Testis (tissue), 3 donors: ENCODE data around the gene PRR36. TPM values are rescaled to one million over a fixed set of nuclear protein-coding genes. Genes with fewer than 3 reads are reported as not detected.
"Not testable (repeated sequence)": the region's sequence is repeated elsewhere in the genome, so short reads cannot be mapped to it uniquely, and the experiment has no call there.

Experiments used
- DNase-seq: peaks from one replicate; pipeline ENCODE4 v3.0.0-alpha.2; 2019
- H3K27ac ChIP-seq, 2 donors: fragments of 200-600 bp; sonication (generic); one replicate each; pipeline ENCODE4 v1.5.1; 2019
- H3K27me3 ChIP-seq: fragments of 200-600 bp; sonication (generic); one replicate; pipeline ENCODE4 v1.5.1; 2019
- H3K36me3 ChIP-seq: fragments of 200-600 bp; sonication (generic); one replicate; pipeline ENCODE4 v1.5.1; 2017; ENCODE audit warnings: low read depth; ENCODE audit errors: missing control alignments
- H3K4me1 ChIP-seq: fragments of 200-600 bp; sonication (generic); one replicate; pipeline ENCODE4 v1.5.1; 2019
- H3K4me3 ChIP-seq, 2 donors: fragments of 200-600 bp; sonication (generic); one replicate each; pipeline ENCODE4 v1.5.1; 2017 to 2019
- H3K9me3 ChIP-seq: fragments of 200-600 bp; sonication (generic); one replicate; pipeline ENCODE4 v1.5.1; 2017
- CTCF ChIP-seq, 3 experiments: fragments of 450-650 bp in 2 of 3; fragments of 200-600 bp in 1 of 3; sonication (generic) in 1 of 3; IDR thresholded peaks; one replicate each; pipeline ENCODE4 v1.5.1; 2016 to 2019; ENCODE audit warnings: antibody characterized with exemption in 3 of 3, mild to moderate bottlenecking in 2 of 3, moderate library complexity in 1 of 3
- POLR2A ChIP-seq: fragments of 450-650 bp; IDR thresholded peaks from one replicate; pipeline ENCODE4 v1.6.1; 2017; ENCODE audit warnings: antibody characterized with exemption, mild to moderate bottlenecking, moderate library complexity
- WGBS, 2 donors: methylation state at CpG; one replicate each; pipeline ENCODE4 v1.1.5; 2018; 5-methylcytosine and 5-hydroxymethylcytosine counted together
- intact Hi-C: fragments of 100-400 bp; cut with DNase I; formaldehyde crosslinking; loops from one replicate; pipeline ENCODE4 v1.15.1; 2023; ENCODE audit warnings: low total_unique reads
- polyA plus RNA-seq: library from polyadenylated mRNA; stranded (reverse); fragments of 350-450 nt; fragmentation: Illumina TruSeq; extraction: RNeasy Lipid Tissue Mini Kit (QIAGEN cat#74804); gene quantifications from one replicate; pipeline ENCODE4 v1.2.3, GENCODE V29; 2014; ENCODE audit warnings: low read depth, low replicate concordance; ENCODE audit not compliant: insufficient read depth
- total RNA-seq, 2 donors: library from RNA; depleted of rRNA; stranded (reverse); fragments of >200 nt; gene quantifications; one replicate each; pipeline ENCODE4 v1.2.3, GENCODE V29; 2016

PRR36 gene
- total and polyA plus RNA-seq, 3 donors from 2014 or later = 0.50 to 3.3 (median 2.9) TPM

DNA sequence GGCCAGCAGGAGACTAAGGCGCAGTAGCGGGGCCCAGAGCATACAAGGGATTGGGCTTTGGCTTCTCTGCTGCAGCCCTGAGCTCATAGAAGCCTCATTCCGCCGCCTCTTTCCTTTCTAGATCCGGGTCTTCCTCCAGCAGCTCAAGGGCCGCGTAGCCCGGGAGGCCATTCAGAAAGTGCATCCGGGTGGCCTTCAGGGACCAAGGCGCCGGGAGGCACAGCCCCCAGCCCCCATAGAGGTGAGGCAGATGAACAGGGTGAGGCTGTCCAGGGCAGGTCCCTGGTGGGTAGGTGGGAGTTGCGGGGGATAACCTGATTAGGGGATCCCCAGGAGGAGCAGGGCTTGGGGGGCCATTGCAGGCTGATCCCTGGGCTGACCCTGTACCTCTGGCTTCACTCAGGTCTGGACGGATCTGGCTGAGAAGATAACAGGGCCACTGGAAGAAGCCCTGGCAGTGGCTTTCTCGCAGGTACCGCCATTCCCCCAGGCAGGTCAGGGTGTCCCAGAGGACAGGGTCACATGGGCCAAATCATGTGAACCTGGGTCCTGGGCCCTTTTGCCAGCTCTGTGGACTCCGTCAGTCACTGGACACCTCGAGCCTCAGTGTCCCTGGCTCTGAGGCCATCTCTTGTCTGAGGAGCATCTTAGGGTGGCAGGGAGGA is 47.2 kb upstream of the PRR36 start:
- Histone ChIP-seq H3K4me3 (peak overlapping the region; percentile 52 to 79), H3K36me3 (no peaks in the 10 kb centered on the region), H3K27ac (peak overlapping the region; percentile 75 to 80), H3K4me1 (peaks cover 43% of the 10 kb centered on the region), H3K27me3 (no peaks in the 10 kb centered on the region), H3K9me3 (no peaks in the 10 kb centered on the region)
- 21 to 30% methylated on average over 4 to 14 of the region's 17 CpGs for WGBS, 2 donors
- TF ChIP-seq POLR2A (no peak), CTCF (IDR thresholded peaks at IDR 0.05) (no peak)
- intact Hi-C loops = no loop called here
- DNase-seq = no peak

DNA sequence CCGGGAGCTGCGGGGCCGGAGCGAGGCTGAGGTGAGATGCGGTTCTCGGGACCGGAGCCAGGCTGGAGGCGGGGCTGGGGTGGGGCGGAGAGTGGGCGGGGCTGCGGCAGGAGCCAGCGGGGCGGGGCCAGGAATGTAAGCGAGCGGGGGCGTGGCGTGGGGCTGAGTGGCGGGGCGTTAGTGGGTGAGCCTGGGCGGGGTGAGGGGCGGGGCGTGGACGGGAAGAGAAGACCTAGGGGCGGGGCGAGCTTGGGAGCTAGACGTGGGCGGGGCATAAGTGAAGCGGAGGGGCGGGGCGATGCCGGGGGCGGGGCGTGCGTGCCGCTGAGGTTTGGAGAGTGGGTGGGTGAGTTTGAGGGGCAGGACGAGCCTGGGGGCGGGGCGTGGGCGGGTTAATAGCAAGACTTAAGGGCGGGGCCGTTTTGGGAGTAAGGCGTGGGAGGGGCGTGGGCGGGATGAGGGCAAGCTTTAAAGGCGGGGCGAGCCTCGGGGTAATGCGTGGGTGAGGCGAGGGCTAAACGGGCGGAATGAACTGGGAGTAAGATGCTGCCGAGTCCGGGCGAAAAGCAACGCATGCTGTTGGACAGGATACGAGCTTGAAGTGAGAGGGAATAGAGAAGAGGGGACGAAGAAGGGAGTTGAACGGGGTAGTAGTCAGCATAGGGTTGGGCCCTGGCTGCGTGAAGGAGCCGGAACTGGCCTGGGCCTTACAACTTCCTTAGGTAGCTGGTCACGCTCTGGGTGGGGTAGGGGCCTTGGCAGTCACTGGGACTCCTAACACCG is 46.5 kb upstream of the PRR36 start:
- H3K27me3 ChIP-seq = no peaks in the 10 kb centered on the region
- WGBS, 2 donors = 2% methylated on average over 49 to 60 of the region's 62 CpGs
- H3K4me3 ChIP-seq = peak overlapping the region; percentile 68 to 79
- peak overlapping the region; percentile 80 to 92 for H3K27ac ChIP-seq
- intact Hi-C loops = no loop called here
- DNase-seq = peak; percentile 100
- H3K36me3 ChIP-seq = no peaks in the 10 kb centered on the region
- TF ChIP-seq POLR2A (no peak), CTCF (IDR thresholded peaks at IDR 0.05) (no peak)
- no peaks in the 10 kb centered on the region for H3K9me3 ChIP-seq
- H3K4me1 ChIP-seq = peaks cover 41% of the 10 kb centered on the region

DNA sequence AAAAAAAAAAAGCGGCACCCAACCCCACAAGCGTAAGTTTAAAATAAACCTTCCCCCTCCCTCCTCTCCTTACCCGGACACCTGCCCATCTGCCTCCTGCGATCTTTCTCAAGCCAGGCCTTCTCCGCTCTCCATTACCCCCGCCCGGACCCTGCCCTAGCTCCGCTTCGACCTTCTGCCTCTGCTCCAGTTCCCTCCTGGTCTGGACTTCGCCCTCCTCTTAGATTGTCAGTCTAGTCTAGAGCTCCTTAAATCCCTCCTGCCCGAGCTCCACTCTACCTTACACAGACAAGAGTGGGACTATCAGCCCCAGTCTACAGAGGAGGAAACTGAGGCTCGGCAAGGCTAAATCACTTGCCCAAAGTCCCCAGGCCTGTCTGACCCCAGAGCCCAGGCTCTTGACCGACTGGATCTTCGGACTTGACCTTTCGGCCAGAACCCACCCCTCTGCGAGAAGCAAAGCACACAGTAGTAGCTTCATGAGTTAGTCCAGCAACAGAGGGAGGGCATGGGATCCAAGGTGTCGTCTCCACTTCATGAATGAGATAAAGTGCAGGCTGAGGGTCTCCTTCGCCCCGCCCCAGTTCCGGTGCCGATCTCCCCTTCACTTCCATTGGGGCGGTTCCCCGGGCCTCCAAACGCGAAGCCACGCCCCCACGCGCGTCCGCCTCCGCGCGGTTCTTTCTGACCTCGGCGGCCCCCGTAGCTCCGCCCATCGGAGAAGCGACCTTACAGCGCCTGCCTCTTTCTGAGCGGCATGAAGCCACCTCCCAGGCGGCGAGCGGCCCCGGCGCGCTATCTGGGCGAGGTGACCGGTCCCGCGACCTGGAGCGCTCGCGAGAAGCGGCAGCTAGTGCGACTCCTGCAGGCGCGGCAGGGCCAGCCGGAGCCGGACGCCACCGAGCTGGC is 45.7 kb upstream of the PRR36 start, which contains the start of gene SNAPC2:
SNAPC2 (plus strand) TSS at position 729 of the 909 bp plus-strand sequence; CDS start at position 758, 29 bp downstream.
- Histone ChIP-seq H3K9me3 (no peaks in the 10 kb centered on the region), H3K36me3 (no peaks in the 10 kb centered on the region), H3K4me1 (peaks cover 41% of the 10 kb centered on the region), H3K27me3 (no peaks in the 10 kb centered on the region), H3K4me3 (peak within 1 kb of the TSS; percentile 68 to 79), H3K27ac (peak within 1 kb of the TSS; percentile 80 to 92)
- DNase-seq = peak; percentile 95
- 9 to 14% methylated on average over 30 to 60 of the region's 62 CpGs for WGBS, 2 donors
- TF ChIP-seq CTCF (IDR thresholded peaks at IDR 0.05) (no peak), POLR2A (no peak)
- intact Hi-C loops = no loop called here

GRCh38 chr19:7918615-7919421 is 44.6 kb upstream of the PRR36 start:
- intact Hi-C loops = no loop called here
- no peaks in the 10 kb centered on the region for H3K27me3 ChIP-seq
- H3K4me3 ChIP-seq = no peak overlapping the region
- TF ChIP-seq POLR2A = no peak
- TF ChIP-seq CTCF (IDR thresholded peaks at IDR 0.05) = no peak
- H3K4me1 ChIP-seq = peaks cover 32% of the 10 kb centered on the region
- WGBS, 2 donors = 41 to 62% methylated on average over 27 to 42 of the region's 42 CpGs
- no peak overlapping the region for H3K27ac ChIP-seq
- no peak for DNase-seq
- H3K9me3 ChIP-seq = no peaks in the 10 kb centered on the region
- H3K36me3 ChIP-seq = no peaks in the 10 kb centered on the region

DNA sequence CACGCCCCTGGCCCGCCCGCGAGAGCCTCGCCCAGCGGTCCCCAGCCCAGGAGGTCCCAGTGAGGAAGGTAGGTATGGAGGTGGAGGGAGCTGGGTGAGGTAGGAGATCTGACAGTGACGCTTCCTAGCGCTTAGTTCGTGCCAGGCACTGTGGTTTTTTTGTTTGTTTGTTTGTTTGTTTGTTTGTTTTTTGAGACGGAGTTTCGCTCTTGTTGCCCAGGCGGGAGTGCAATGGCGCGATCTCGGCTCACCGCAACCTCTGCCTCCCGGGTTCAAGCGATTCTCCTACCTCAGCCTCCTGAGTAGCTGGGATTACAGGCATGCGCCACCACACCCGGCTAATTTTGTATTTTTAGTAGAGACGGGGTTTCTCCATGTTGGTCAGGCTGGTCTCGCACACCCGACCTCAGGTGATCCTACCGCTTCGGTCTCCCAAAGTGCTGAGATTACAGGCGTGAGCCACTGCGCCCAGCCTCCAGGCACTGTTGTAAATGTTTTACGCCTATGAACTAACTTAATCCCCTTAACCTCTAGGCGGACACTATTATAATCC is 43.9 kb upstream of the PRR36 start:
- intact Hi-C loops, H3K36me3 ChIP-seq, DNase-seq, H3K27ac ChIP-seq, H3K27me3 ChIP-seq, H3K9me3 ChIP-seq: not testable (repeated sequence)
- peaks cover 27% of the 10 kb centered on the region for H3K4me1 ChIP-seq
- H3K4me3 ChIP-seq = peak overlapping the region in 1 of 2 donors; percentile 20
- 29 to 46% methylated on average over 28 to 29 of the region's 29 CpGs for WGBS, 2 donors
